Upper lobe of left lung (tissue), 6 donors: ENCODE results near the gene ARID5B. TPM values are rescaled to one million over a fixed set of nuclear protein-coding genes. Genes with fewer than 3 reads are reported as not detected.

Experiments
- ATAC-seq, 2 donors: fragments of 200-7000 bp; cut with Tn5 transposase; one replicate each; pipeline ENCODE4 v1.9.1; 2022; ENCODE audit warnings: mild to moderate bottlenecking in 2 of 2, moderate library complexity in 2 of 2; ENCODE audit not compliant: low FRiP score in 2 of 2
- DNase-seq, 2 donors: peaks; one replicate each; pipeline ENCODE4 v3.0.0-alpha.2; 2019 to 2020
- H3K27ac ChIP-seq, 4 donors: fragments of 200-600 bp; sonication (generic); one replicate each; pipeline ENCODE4 v1.5.1; 2016 to 2019
- H3K27me3 ChIP-seq, 4 donors: fragments of 200-600 bp; sonication (generic); one replicate each; pipeline ENCODE4 v1.5.1; 2017 to 2019
- H3K36me3 ChIP-seq, 4 donors: fragments of 200-600 bp; sonication (generic); one replicate each; pipeline ENCODE4 v1.5.1; 2016 to 2019
- H3K4me1 ChIP-seq, 4 donors: fragments of 200-600 bp; sonication (generic); one replicate each; pipeline ENCODE4 v1.5.1; 2018 to 2019
- H3K4me3 ChIP-seq, 4 donors: fragments of 200-600 bp; sonication (generic); one replicate each; pipeline ENCODE4 v1.5.1; 2017 to 2019; ENCODE audit warnings: mild to moderate bottlenecking in 2 of 4, moderate library complexity in 1 of 4
- H3K9me3 ChIP-seq, 4 donors: fragments of 200-600 bp; sonication (generic); one replicate each; pipeline ENCODE4 v1.5.1; 2018 to 2019
- CTCF ChIP-seq, 6 experiments: fragments of 450-650 bp in 4 of 6; fragments of 200-600 bp in 2 of 6; sonication (generic) in 2 of 6; IDR thresholded peaks; one replicate each; pipeline ENCODE4 v1.5.1; 2016 to 2019; ENCODE audit warnings: antibody characterized with exemption in 6 of 6
- EP300 ChIP-seq, 4 donors: sonication (generic); formaldehyde crosslinking; IDR thresholded peaks; one replicate each; pipeline ENCODE4 v1.5.1; 2017; ENCODE audit warnings: antibody characterized with exemption in 4 of 4, control low read depth in 2 of 4
- POLR2A ChIP-seq, 4 donors: fragments of 450-650 bp; IDR thresholded peaks; one replicate each; pipeline ENCODE4 v1.5.1; 2016 to 2017; ENCODE audit warnings: antibody characterized with exemption in 4 of 4, mild to moderate bottlenecking in 2 of 4
- POLR2AphosphoS5 ChIP-seq, 2 donors: sonication (generic); formaldehyde crosslinking; IDR thresholded peaks; one replicate each; pipeline ENCODE4 v1.5.1; 2017; ENCODE audit warnings: antibody characterized with exemption in 2 of 2
- WGBS, 2 donors: methylation state at CpG; one replicate each; pipeline ENCODE4 v1.1.5; 2017 to 2018; 5-methylcytosine and 5-hydroxymethylcytosine counted together
- total RNA-seq, 6 donors: library from RNA; depleted of rRNA in 4 of 6; stranded (reverse); fragments of >200 nt in 4 of 6; gene quantifications; one replicate each; pipeline versions ENCODE4 v1.1.0 to v1.2.1, GENCODE V29; 2016 to 2021
- donor health status: DM: no; HTN: no; CAD: no; lungs with moderate emphysema.
- donor health status: DM: no; HTN: yes; CAD: no; lungs with severe emphysema.

Gene ARID5B
- total RNA-seq, 6 donors from 2014 or later: 20.2 to 51.3 (median 28.4) TPM

- H3K9me3 ChIP-seq: no peaks in the 10 kb centered on the region
- TF ChIP-seq CTCF (IDR thresholded peaks at IDR 0.05) (no peak), POLR2A (IDR thresholded peaks at IDR 0.05) (no peak), POLR2AphosphoS5 (IDR thresholded peaks at IDR 0.05) (no peak), EP300 (IDR thresholded peaks at IDR 0.05) (no peak)
- H3K4me3 ChIP-seq: no peak overlapping the region
- DNase-seq (no peak), ATAC-seq (no peak)
- H3K4me1 ChIP-seq: peaks cover 1 to 5% (median 4%) of the 10 kb centered on the region in 4 donors
- 85 to 88% methylated on average over 5 of the region's 5 CpGs for WGBS, 2 donors
- no peak overlapping the region for H3K27ac ChIP-seq
- H3K27me3 ChIP-seq: no peaks in the 10 kb centered on the region
- H3K36me3 ChIP-seq: no peaks in the 10 kb centered on the region
Observed at GRCh38 chr10:61891906-61892585, 9.5 kb upstream of the ARID5B start.

- DNase-seq: no peak
- Histone ChIP-seq H3K4me3 (no peak overlapping the region), H3K9me3 (no peaks in the 10 kb centered on the region), H3K27ac (no peak overlapping the region), H3K36me3 (no peaks in the 10 kb centered on the region), H3K27me3 (no peaks in the 10 kb centered on the region), H3K4me1 (peaks cover 9 to 13% (median 12%) of the 10 kb centered on the region in 4 donors)
- no peak for ATAC-seq
- TF ChIP-seq CTCF (IDR thresholded peaks at IDR 0.05) (no peak), POLR2AphosphoS5 (IDR thresholded peaks at IDR 0.05) (no peak), EP300 (IDR thresholded peaks at IDR 0.05) (no peak), POLR2A (IDR thresholded peaks at IDR 0.05) (no peak)
- WGBS, 2 donors: 88 to 91% methylated on average over 4 of the region's 4 CpGs
Observed at GRCh38 chr10:61892961-61893360, 8.5 kb upstream of the ARID5B start.

GRCh38 chr10:61894133-61894532 is 7.4 kb upstream of the ARID5B start:
- no peak overlapping the region for H3K27ac ChIP-seq
- H3K27me3 ChIP-seq: no peaks in the 10 kb centered on the region
- no peaks in the 10 kb centered on the region for H3K9me3 ChIP-seq
- H3K4me3 ChIP-seq: no peak overlapping the region
- DNase-seq (no peak), ATAC-seq (no peak)
- TF ChIP-seq EP300 (IDR thresholded peaks at IDR 0.05) (no peak), POLR2A (IDR thresholded peaks at IDR 0.05) (no peak), POLR2AphosphoS5 (IDR thresholded peaks at IDR 0.05) (no peak), CTCF (IDR thresholded peaks at IDR 0.05) (no peak)
- 82 to 86% methylated on average over 4 of the region's 4 CpGs for WGBS, 2 donors
- peaks cover 16 to 23% (median 21%) of the 10 kb centered on the region in 4 donors for H3K4me1 ChIP-seq
- no peaks in the 10 kb centered on the region for H3K36me3 ChIP-seq

GRCh38 chr10:61895898-61896600 is 5.5 kb upstream of the ARID5B start:
- no peaks in the 10 kb centered on the region for H3K36me3 ChIP-seq
- H3K4me1 ChIP-seq: peaks cover 23 to 39% (median 27%) of the 10 kb centered on the region in 4 donors
- ATAC-seq: no peak
- no peaks in the 10 kb centered on the region for H3K27me3 ChIP-seq
- no peak overlapping the region for H3K4me3 ChIP-seq
- WGBS, 2 donors: 85 to 92% methylated on average over 6 of the region's 6 CpGs
- no peaks in the 10 kb centered on the region for H3K9me3 ChIP-seq
- TF ChIP-seq POLR2AphosphoS5 (IDR thresholded peaks at IDR 0.05): no peak
- no peak for TF ChIP-seq EP300 (IDR thresholded peaks at IDR 0.05)
- TF ChIP-seq POLR2A (IDR thresholded peaks at IDR 0.05): no peak
- no peak for TF ChIP-seq CTCF (IDR thresholded peaks at IDR 0.05)
- no peak for DNase-seq
- H3K27ac ChIP-seq: no peak overlapping the region
